GM18858 (cell line): ENCODE measurements around the gene STX4.
A peak's percentile ranks its signal among the peaks of the same experiment; 100 is the strongest.
"Not testable (repeated sequence)": the region's sequence is repeated elsewhere in the genome, so short reads cannot be mapped to it uniquely, and the experiment has no call there.

Source experiments
- ATAC-seq: cut with Tn5 transposase; IDR thresholded peaks from one replicate; pipeline ENCODE4 v1.9.1; 2021; ENCODE audit not compliant: unreplicated experiment

Gene STX4

GRCh38 chr16:31017756-31018155, 15.6 kb upstream of the STX4 start:
- ATAC-seq: not testable (repeated sequence)

- no peak for ATAC-seq
Observed at GRCh38 chr16:31020536-31020935, 12.8 kb upstream of the STX4 start.

GRCh38 chr16:31022544-31023251, 10.7 kb upstream of the STX4 start:
- ATAC-seq: no peak

GRCh38 chr16:31023252-31023602, 10.1 kb upstream of the STX4 start:
- ATAC-seq: no peak

- no peak for ATAC-seq
Observed at GRCh38 chr16:31023627-31024226, 9.6 kb upstream of the STX4 start.

- ATAC-seq: no peak
Observed at GRCh38 chr16:31025339-31025738, 8.0 kb upstream of the STX4 start.

- no peak for ATAC-seq
Observed at GRCh38 chr16:31029272-31029671, 4.1 kb upstream of the STX4 start.

- no peak for ATAC-seq
Observed at GRCh38 chr16:31031276-31031675, 2.1 kb upstream of the STX4 start.

- peak; percentile 40 for ATAC-seq
Observed at GRCh38 chr16:31033709-31034492, 543 bp downstream of the STX4 start.

GRCh38 chr16:31036691-31037090, 3.3 kb downstream of the STX4 start:
- no peak for ATAC-seq

GRCh38 chr16:31038993-31039392, 5.6 kb downstream of the STX4 start:
- no peak for ATAC-seq

GRCh38 chr16:31042866-31043265, 9.5 kb downstream of the STX4 start:
- ATAC-seq: no peak

GRCh38 chr16:31043352-31043751, 10.0 kb downstream of the STX4 start:
- ATAC-seq: no peak

- no peak for ATAC-seq
Observed at GRCh38 chr16:31043898-31044481, 10.6 kb downstream of the STX4 start.

GRCh38 chr16:31050280-31051030, 17.1 kb downstream of the STX4 start:
- ATAC-seq: no peak

- no peak for ATAC-seq
Observed at GRCh38 chr16:31052114-31052513, 18.8 kb downstream of the STX4 start.

- no peak for ATAC-seq
Observed at GRCh38 chr16:31055613-31056012, 22.3 kb downstream of the STX4 start.

GRCh38 chr16:31061126-31061812, 27.9 kb downstream of the STX4 start:
- ATAC-seq: no peak

- no peak for ATAC-seq
Observed at GRCh38 chr16:31061813-31062440, 28.6 kb downstream of the STX4 start.

GRCh38 chr16:31063495-31063842, 30.1 kb downstream of the STX4 start:
- ATAC-seq: no peak
